Measurements from ENCODE around the gene OGG1.

- TF ChIP-seq ARNTL (CRISPR knock-in tag; IDR thresholded peaks at IDR 0.05; ENCODE audit: borderline replicate concordance, low read depth) = no peak
- TF ChIP-seq CSDC2 (CRISPR knock-in tag; IDR thresholded peaks at IDR 0.05) = no peak
- TF ChIP-seq OSR1 (CRISPR knock-in tag; IDR thresholded peaks at IDR 0.05) = no peak
- no peak for TF ChIP-seq ZC3H10 (CRISPR knock-in tag; IDR thresholded peaks at IDR 0.05)
- TF ChIP-seq ZFP30 (CRISPR knock-in tag; IDR thresholded peaks at IDR 0.05) = no peak
- no peak for TF ChIP-seq CREB5 (CRISPR knock-in tag; IDR thresholded peaks at IDR 0.05; ENCODE audit: low read depth)
- no peak for TF ChIP-seq ZNF8 (CRISPR knock-in tag; IDR thresholded peaks at IDR 0.05)
Observed at GRCh38 chr3:9768141-9768775, 18.5 kb downstream of the OGG1 start.
